Hippocampal formation (tissue), 2 donors: Measurements from ENCODE around the gene NXN.
"Not testable (repeated sequence)": the region's sequence is repeated elsewhere in the genome, so short reads cannot be mapped to it uniquely, and the experiment has no call there.

Experiments
- DNase-seq, 2 donors: peaks; one replicate each; lab custom pipeline; 2025; lab: John Stamatoyannopoulos, UW

NXN gene

DNA sequence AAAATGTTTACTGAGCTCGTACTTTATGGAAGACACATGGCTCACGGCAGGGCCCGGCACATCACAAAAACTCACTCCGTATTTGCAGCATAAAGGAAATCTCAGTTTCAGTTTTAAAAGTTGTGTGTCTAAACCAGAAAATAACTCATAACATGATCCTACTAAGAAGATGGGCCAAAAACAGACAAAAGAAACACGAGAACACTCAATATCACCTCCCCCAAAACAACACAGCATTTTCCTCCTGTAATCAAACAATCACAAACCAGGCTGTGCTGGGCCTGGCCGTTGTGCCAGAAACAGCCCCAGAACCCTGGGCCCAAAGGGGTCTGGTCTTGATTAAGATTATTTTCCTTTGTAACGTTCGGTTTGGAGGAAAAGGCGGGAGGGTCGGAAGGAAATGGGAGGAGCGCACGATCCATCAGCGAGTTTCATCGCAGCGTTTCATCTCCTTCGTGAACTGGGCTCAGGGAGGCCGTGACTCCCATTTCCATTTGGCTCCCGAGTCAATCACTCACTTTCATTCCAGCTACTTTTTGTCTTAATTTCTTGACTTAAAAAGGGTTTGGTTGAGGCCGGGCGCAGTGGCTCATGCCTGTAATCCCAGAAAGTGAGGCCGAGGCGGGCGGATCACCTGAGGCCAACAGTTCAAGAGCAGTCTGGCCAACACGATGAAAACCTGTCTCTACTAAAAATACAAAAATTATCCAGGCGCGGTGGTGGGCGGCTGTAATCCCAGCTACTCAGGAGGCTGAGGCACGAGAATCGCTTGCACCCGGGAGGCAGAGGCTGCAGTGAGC, 61.4 kb downstream of the NXN start:
- DNase-seq = no peak

DNA sequence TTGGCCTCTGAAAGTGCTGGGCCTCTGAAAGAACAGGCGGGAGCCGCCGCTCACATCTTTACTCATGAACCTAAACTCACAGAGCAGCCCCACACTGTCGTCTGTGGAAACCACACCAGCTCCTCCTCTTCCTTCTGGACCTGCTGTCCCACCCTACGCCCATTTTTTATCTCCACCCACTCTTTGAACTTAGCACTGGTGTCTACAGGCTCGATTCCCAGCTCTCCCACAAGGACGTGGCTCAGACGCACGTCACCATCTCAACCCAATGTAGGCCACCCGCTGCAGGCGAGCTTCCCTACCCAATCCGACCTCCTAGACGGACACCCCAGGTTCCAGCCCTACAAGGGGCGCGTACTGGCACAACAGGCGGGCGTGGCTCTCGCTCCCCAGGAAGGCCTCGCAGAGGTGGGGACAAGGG, 62.2 kb downstream of the NXN start:
- no peak for DNase-seq

DNA sequence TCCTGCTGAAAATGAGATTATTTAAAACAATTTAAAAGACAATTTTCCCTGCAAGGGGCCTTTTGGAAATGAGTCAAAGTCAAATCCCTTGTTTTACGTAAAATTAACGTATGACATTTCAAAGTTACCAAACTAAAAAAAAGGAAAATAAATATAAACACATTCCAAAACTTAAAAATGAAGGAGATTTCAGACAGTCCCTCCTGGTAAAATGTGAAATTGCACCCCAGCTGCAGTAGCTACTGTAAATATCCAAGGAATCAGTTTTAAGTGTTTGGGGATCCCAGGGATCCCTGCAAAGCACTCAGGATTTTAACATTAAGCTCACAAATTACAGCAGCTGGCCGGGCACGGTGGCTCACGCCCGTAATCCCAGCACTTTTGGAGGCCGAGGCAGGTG, 63.3 kb downstream of the NXN start:
- no peak for DNase-seq

DNA sequence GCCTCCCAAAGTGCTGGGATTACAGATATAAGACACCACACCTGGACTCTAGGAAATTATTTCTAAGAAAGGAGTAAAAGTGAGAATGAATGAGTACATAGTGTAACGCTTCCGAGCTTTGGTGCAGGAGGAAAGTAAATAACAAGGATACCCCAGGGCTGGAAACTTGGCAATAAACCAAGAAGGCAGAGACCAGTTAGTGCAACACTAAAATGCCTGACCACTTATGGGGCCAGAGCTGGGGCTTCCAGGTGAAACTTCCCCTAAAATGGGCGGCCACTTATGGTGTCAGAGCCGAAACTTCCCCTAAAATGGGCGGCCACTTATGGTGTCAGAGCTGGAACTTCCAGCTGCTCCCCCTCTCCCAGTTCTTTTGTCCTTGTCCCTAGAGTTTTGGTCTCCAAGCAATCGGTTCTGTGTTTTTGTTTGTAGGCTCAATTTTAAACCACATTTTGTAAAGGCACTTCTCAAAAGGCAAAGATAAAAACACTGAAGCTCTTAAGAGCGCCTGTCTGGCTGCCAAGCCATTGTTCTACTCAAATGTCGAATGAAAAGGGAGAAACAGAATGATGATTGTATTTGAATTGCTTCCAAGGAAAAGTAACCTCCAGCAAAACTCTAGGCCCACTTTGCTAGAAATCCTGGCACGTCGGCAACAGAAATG, 63.9 kb downstream of the NXN start:
- DNase-seq = no peak

DNA sequence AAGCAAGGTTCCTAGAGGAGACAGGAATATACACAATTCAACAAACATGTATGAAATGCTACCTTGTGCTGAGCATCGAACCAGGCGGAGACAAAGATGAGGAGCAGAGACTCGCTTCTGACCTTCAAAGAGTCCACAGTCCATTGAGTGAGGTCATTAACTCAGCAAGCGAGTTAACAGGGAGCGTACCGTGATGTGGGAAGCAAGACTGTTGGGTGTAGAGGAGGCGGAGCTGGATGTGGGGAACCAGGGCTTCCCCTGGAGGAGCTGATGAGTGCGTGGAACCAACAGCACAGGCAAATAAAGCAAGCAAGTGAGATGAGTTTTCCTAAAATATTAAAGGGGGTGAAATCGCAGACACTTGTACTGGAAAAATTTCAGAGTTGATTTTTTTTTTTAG, 65.0 kb downstream of the NXN start:
- no peak for DNase-seq

DNA sequence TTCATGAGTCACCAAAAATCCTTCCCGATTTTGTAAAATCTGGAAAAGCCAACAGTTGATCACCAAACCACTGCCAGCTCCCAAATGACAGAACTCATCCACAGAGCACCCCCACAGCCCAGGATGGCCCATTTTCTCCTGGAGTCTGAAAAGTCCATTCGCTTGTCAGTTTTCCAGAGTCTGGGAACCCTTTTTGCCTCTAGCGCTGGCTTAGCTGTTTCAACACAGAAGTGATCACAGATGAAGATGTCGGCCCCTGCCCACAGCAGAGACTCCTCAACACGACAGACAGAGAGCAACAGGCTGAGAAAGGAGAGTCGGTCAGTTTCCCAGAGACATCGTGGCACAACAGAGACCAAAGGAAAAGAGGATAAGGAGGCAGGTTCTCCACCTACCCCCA, 66.4 kb downstream of the NXN start:
- no peak for DNase-seq

DNA sequence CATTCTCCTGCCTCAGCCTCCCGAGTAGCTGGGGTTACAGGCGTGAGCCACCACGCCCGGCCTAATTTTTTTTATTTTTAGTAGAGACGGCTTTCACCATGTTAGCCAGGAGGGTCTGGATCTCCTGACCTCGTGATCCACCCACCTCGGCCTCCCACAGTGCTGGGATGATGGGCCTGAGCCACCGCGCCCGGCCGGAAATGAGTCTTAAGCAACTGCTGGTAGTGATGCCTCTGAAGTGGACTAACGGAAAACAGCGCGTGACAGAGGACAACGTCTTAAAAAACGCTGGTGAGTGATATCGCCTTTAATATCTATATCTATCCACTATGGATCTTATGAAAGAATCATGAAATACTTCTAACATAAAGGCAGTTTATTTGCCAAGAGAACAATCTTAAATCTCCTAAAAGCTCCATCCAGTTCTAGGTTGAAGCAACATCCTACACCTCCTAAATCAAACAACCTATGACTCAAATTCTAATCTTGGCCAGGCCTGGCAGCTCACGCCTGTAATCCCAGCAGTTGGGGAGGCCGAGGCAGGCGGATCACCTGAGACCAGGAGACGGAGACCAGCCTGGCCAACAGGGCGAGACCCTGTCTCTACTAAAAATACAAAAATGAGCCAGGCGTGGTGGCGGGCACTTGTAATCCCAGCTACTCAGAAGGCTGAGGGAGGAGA, 69.8 kb downstream of the NXN start:
- DNase-seq = no peak

DNA sequence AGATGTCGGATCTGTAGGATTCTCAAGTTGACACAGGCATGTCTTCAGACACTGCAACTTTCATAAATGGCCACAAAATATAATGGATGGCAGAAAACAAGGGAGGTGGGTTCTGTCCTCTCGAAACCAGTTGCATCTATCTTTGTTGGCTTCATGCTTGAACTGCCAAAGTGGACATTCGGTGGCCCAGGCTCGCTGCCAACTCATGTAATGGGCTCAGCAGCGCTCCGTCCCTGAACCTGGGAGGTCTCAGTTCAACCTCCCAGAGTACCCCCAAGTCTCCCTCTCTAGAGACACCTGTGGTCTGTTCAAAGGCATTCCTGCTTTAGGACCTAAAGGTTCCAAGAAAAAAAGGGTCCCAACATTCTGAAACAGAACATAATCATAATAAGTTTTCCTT, 71.9 kb downstream of the NXN start:
- no peak for DNase-seq

DNA sequence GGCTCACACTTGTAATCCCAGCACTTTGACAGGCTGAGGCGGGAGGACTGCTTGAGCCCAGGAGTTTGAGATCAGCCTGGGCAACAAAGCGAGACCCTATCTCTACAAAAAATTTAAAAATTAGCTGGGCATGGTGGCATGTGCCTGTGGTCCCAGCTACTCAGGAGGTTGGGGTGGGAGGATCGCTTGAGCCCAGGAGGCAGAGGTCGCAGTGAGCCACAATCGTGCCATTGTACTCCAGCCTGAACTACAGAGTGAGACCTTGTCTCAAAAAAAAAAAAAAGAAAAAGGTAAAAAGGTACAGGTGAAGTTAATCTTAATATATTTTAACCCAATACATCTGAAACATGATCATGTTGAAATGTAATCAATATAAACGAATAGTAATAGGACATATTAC, 73.9 kb downstream of the NXN start:
- not testable (repeated sequence) for DNase-seq

DNA sequence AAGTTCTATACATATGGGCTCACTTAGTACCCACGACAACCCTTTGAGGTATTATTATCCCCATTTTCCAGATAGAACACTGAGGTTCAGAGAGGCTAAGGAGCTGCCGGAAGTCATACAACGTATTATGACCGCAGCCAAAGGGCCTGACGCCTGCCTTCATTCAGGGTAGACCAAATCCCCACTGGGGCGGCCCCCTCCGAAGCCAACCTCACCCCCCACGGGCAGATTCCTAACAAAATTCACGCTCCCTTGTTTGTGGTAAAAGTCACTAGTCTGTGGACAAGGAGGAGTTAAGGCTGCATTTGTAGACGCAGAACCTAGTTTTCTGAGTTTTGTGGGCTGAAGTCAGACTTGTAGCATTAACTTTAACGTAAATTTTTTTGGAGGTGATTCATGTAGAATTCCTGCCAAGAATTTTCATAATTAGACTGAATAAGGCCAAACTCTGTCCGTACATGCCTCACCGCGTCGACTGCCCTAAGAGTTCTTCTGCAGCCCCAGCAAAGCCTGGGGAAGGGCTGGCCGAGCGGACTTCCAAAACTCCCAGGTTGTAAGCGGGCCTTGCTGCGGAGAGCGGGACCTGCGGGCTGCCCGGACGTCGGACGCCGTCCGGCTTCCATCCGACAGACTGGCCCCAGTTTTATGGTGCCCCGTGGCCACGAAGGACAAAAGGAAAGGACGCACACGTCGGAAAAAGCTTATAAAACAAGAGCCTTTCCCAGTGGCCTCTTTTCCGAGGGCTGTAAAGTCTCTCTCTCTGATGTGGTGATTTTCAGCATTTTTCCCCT, 75.7 kb downstream of the NXN start:
- DNase-seq = no peak

DNA sequence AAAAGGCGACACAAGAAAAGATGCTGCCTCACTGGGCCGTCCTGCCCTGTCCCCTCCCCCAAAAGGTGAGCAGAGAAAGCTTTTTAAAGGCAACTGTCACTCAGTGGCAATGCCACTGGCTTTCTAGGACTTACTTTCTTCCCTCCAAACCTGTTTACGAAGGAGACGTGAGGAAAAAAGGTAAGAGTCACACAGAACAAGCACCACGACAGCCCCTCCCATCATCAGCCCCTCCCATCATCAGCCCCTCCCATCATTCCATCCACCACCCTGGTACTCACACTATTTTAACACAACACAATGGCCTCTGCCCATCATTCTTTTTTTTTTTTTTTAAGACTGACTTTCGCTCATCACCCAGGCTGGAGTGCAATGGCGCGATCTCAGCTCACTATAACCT, 77.1 kb downstream of the NXN start:
- DNase-seq = no peak

DNA sequence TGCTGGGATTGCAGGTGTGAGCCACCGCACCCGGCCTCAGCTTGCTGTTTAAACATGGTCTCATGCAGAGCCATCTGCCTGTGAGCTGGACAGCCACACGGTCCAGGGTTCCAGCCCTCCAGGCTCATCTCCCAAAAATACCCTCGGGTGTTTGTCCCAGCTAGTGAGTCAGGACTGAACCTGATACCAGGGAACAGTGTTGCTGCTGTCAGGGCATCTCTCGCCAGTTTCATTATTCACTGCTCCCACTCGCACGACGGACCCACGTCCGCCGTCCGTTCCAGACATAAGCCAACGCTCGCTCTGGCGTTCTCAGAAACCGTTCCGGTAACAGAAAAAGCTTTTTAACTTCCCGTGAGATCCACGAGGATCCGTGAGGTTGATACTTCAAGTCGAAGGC, 77.6 kb downstream of the NXN start:
- DNase-seq = no peak

DNA sequence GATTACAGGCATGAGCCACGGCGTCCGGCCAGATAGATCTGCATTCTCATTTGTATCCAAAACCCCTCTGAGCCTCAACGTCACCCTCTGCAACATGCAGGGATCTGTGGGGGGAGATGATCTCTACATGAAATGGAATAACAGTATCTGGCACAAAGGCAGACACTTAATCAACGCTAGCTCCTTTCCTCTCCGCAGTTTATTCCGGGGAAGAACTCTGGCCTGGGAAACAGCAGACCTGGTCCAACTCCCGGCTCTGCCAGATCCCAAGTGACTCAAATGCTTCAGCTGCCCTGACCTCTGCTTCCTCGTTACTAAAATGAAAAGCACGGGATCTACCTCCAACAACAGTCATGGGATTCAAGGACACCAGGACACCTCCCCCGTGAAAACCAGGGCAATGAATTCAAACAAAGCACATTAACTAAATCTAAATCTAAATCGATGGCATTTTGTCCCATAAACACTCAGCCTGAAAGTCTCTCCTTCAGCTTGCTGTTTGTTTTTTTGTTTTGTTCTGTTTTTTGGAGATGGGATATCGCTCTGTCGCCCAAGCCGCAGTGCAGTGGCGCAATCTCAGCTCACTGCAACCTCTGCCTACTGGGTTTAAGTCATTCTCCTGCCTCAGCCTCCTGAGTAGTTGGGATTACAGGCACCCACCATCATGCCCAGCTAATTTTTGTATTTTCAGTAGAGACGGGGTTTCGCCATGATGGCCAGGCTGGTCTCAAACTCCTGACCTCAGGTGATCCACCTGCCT, 78.2 kb downstream of the NXN start:
- DNase-seq = no peak

DNA sequence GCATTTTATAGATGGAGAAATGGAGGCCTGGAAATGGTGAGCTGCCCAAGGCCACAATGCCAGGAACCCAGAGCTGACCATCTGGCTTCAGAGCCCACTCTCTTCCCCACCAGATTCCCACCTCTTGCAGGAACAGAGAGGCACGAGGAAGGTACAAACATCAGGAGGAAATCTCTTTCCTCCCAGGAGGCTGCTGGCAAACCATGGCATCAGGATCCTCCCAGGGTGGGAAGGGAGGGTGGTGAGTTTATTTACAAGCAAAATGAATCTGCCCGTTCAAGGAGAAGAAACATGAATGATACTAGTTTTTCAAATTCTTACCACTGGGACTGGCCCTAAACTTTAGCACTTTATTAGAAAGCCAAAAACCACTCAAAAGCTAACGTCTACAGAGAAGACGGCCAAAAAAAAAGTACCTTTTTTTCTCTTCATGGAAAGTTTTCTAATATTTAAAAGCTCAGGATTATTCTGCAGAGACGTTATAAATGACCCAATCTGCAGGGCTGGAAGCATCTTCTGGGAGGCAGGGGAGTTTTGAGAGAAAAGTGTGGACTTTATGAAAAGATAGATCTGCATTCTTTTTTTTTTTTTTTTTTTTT, 79.1 kb downstream of the NXN start:
- DNase-seq = no peak

DNA sequence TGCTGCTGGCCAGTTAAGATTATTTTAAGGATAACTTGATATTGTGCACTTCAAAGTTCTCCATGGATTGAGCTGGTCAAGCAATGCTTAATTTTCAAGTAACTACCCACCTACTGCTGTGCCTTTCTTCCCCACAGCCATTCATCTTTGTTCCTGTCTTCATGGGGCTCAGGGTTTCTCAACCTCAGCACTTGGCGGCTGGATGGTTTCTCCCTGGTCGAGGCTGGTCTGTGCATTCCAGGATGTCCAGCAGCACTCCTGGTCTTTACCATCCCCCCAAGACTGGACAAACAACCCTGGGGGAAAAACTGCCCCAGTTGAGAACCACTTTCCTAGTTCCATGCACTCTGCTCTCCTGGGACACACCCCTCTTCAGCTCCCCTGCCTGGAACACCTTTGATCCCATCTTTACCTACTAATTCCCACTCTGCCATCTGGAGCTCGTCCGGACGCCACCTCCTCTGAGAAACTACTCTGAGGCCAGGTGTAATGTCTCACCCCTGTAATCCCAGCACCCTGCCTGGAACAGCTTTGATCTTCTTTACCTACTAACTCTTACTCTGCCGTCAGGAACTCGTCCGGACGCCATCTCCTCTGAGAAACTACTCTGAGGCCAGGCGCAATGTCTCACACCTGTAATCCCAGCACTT, 81.5 kb downstream of the NXN start:
- DNase-seq = no peak

DNA sequence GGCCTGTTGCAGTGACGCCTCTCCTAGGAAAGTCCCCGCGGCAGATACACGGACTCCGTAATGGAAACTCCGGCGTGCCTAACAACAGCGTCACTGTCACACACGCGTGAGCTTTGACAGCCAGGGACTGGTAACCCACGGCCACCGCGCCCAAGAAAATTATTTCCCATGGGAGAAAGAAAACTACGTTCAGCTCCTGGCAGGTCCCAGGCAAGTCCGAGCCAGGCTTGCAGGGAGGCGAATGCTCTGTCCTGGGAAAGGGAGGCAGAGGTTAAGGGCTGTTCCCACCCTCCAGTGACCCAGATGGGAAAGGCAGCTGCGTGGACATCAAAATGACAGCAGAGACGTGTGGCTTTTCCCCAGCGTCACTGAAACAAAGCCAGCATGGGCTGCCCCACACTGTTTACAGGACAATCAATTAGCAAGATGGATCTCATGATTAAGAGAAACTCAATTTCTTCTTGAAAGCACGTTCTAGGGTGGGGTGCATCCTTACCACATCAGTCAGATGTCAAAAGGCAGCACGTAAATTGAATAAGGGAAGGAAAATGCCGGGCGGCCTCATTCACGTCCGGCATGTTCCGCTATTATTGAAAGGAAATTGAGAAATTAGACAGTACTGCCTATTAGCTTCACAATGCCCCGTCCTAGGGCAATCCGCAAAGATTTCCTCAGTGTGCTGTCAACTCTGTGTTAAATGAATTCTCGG, 82.5 kb downstream of the NXN start:
- DNase-seq = no peak

DNA sequence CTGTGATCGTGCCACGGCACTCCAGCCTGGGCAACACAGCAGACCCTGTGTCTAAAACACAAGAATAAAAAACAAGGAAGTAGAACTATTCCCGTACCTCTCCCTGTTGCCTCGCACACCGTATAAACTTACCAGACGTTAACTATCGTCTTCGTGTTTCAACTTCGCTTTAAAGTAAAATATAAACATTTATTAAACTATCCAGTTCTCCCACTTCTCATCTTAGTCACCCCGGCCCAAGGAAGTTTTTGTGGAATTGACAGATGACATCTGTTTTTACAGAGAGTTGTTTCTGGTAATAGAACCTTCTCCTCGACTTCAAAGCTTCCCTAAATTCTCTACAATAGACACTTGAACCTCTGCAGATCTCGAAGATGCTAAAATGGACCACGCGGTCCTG, 83.1 kb downstream of the NXN start:
- DNase-seq = no peak

DNA sequence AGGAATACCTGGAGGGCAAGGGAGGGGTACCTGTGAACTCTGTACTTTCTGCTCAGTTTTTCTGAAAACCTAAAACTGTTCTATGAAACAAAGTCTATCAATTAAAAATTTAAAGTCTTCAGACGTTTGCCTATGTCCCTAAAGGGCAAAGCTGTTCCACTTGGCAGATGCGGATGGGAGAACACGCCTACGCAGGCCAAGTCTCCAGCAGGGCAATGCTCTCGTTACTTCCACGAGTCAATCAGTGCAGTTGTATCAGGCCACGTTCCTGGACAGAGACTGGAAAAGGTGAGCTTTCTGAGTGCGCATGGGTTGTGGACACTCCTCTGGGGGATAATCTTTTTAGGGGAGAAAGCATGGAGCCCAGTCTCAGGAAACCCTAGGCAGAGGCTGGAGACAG, 86.6 kb downstream of the NXN start:
- DNase-seq = no peak

DNA sequence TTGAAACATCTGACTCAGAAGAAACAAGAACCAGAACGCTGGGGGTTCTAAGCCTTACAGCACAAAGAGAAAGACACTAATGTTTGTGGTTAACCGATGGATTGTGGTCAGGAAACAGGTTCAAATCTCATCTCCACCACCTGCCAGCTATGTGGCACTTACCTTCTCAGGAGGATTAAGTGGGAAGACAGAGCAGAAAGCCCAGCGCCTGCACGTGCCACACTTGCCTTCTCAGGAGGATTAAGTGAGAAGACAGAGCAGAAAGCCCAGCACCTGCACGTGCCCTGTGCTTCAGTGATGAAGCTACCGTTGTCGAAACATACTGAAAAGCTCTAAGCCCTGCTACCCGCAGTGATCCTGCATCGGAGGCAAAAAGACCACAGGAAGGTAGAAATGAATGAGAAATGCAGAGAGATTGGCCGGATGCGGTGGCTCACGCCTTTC, 90.6 kb downstream of the NXN start:
- no peak for DNase-seq
